PFSK-1 (cell line): ENCODE results near the gene ZNF697.

Experiments
- FOXP2 ChIP-seq: optimal IDR thresholded peaks from 2 replicates; pipeline ENCODE3; 2011; ENCODE audit warnings: borderline replicate concordance, control low read depth, inconsistent platforms; ENCODE audit not compliant: insufficient read depth; ENCODE audit errors: extremely low read length, extremely low read depth
- POLR2AphosphoS5 ChIP-seq: IDR thresholded peaks from 2 replicates; pipeline ENCODE4 v1.6.1; 2012; ENCODE audit warnings: low read depth, mild to moderate bottlenecking, control low read depth, low read length, moderate library complexity
- SIN3A ChIP-seq: IDR thresholded peaks from 2 replicates; pipeline ENCODE4 v1.6.1; 2012; ENCODE audit warnings: mild to moderate bottlenecking, low read length, moderate library complexity, borderline replicate concordance; ENCODE audit not compliant: insufficient read depth
- TAF1 ChIP-seq: IDR thresholded peaks from 2 replicates; pipeline ENCODE4 v1.6.1; 2012; ENCODE audit warnings: low read length, control low read depth, borderline replicate concordance; ENCODE audit not compliant: insufficient read depth
- TF ChIP-seq, protein P1 (sequence below), 2 experiments: IDR thresholded peaks; 2 replicates each; pipeline versions ENCODE4 v1.6.1 to v1.8.0; 2011 to 2012; ENCODE audit warnings: low read depth in 2 of 2, low read length in 2 of 2, control low read depth in 1 of 2, inconsistent platforms in 1 of 2, mild to moderate bottlenecking in 1 of 2, moderate library complexity in 1 of 2; ENCODE audit not compliant: insufficient read depth in 1 of 2

Gene ZNF697

DNA sequence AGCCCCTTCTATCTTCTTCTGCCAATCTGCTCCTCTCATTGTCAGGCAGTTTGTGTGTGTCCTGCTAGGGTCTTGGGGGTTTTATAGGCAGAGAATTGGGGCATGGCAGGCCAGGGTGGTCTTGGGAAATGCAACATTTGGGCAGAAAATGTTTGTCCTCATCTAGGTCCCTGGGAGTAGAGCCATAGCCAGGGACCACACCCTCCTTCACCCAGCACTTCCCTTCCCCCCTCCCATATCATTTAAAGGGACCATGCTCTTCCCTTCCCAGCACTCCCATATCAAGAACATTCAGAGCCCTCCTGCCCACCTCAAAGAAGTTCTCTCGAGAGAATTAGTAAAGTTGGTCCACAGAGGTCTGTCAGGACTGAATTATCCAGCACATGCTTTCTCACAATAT is 41.7 kb downstream of the ZNF697 start:
- no peak for TF ChIP-seq FOXP2
- no peak for TF ChIP-seq TAF1
- TF ChIP-seq, protein P1, sequence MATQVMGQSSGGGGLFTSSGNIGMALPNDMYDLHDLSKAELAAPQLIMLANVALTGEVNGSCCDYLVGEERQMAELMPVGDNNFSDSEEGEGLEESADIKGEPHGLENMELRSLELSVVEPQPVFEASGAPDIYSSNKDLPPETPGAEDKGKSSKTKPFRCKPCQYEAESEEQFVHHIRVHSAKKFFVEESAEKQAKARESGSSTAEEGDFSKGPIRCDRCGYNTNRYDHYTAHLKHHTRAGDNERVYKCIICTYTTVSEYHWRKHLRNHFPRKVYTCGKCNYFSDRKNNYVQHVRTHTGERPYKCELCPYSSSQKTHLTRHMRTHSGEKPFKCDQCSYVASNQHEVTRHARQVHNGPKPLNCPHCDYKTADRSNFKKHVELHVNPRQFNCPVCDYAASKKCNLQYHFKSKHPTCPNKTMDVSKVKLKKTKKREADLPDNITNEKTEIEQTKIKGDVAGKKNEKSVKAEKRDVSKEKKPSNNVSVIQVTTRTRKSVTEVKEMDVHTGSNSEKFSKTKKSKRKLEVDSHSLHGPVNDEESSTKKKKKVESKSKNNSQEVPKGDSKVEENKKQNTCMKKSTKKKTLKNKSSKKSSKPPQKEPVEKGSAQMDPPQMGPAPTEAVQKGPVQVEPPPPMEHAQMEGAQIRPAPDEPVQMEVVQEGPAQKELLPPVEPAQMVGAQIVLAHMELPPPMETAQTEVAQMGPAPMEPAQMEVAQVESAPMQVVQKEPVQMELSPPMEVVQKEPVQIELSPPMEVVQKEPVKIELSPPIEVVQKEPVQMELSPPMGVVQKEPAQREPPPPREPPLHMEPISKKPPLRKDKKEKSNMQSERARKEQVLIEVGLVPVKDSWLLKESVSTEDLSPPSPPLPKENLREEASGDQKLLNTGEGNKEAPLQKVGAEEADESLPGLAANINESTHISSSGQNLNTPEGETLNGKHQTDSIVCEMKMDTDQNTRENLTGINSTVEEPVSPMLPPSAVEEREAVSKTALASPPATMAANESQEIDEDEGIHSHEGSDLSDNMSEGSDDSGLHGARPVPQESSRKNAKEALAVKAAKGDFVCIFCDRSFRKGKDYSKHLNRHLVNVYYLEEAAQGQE (IDR thresholded peaks at IDR 0.05; ENCODE audit: insufficient read depth in 1 of 2, low read depth in 2 of 2, low read length in 2 of 2): no peak
- no peak for TF ChIP-seq POLR2AphosphoS5
- no peak for TF ChIP-seq SIN3A

- TF ChIP-seq SIN3A (no peak), POLR2AphosphoS5 (no peak), FOXP2 (no peak), TAF1 (no peak)
- TF ChIP-seq, protein P1 (IDR thresholded peaks at IDR 0.05; ENCODE audit: insufficient read depth in 1 of 2, low read depth in 2 of 2, low read length in 2 of 2): no peak
Observed at GRCh38 chr1:119605686-119606085, 42.4 kb downstream of the ZNF697 start.

DNA sequence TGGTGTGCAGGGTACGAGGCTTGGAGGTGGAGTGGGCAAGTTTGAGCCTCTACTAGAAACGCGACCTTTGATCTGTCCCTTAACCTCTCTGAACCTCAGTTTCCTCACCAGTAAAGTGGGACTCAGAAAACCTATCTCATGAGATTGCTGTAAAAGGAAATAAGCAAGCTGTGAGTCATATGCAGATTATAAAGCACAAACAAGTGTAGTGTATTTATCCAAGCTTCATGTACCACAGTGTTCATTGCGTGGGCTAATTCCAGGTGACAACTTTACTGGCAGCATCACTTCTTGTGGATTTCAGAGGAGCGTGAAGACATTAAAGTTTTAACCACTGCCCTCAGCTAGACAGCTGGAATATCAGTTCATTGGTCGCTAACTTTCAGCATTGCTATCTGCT is 44.4 kb downstream of the ZNF697 start:
- TF ChIP-seq TAF1: no peak
- TF ChIP-seq SIN3A: no peak
- TF ChIP-seq, protein P1 (IDR thresholded peaks at IDR 0.05; ENCODE audit: insufficient read depth in 1 of 2, low read depth in 2 of 2, low read length in 2 of 2): no peak
- TF ChIP-seq FOXP2: no peak
- TF ChIP-seq POLR2AphosphoS5: no peak

- TF ChIP-seq POLR2AphosphoS5 (no peak), SIN3A (no peak), FOXP2 (no peak), TAF1 (no peak)
- TF ChIP-seq, protein P1 (IDR thresholded peaks at IDR 0.05; ENCODE audit: insufficient read depth in 1 of 2, low read depth in 2 of 2, low read length in 2 of 2): no peak
Observed at GRCh38 chr1:119602169-119602568, 45.9 kb downstream of the ZNF697 start.

DNA sequence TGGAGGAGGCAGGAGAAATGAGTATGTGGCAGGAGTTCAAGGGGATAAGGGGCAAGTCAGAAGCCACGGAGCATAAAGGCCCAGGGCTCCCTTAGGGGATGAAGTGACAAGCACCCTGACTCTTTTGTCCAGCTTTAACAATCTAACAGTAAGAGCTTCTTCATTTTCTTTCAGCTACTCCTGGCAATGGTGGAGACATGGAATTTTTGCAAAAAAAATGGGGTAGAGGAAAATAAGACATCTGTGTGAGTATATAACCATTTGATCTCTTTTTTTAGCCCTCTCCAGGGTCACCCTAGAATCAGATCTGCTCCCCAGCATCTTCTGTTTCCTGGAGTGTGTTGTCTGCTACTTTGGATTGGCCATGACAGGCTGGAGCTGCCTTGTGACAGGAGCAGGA is 47.1 kb downstream of the ZNF697 start:
- TF ChIP-seq, protein P1 (IDR thresholded peaks at IDR 0.05; ENCODE audit: insufficient read depth in 1 of 2, low read depth in 2 of 2, low read length in 2 of 2): no peak
- TF ChIP-seq TAF1 (no peak), SIN3A (no peak), POLR2AphosphoS5 (no peak)
